H1 (cell line): ENCODE data around the gene MYO1G. TPM values are rescaled to one million over a fixed set of nuclear protein-coding genes. Genes with fewer than 3 reads are reported as not detected.

ENCODE experiments used
- ASH2L ChIP-seq: fragments of 200-600, 300-600 bp; sonication (generic); IDR thresholded peaks from one replicate; pipeline ENCODE4 v1.7.1; 2017; ENCODE audit warnings: low read length
- CHD2 ChIP-seq: IDR thresholded peaks from 2 replicates; pipeline ENCODE4 v1.6.1; 2012; ENCODE audit warnings: low read length, improper control_type of control experiment
- CHD7 ChIP-seq: fragments of 300-600 bp; sonication (generic); IDR thresholded peaks from 2 replicates; pipeline ENCODE4 v1.7.1; 2012; ENCODE audit warnings: low read length, moderate library complexity, mild to moderate bottlenecking, inconsistent platforms; ENCODE audit not compliant: insufficient replicate concordance
- GABPA ChIP-seq: IDR thresholded peaks from 2 replicates; pipeline ENCODE4 v1.6.1; 2011; ENCODE audit warnings: mild to moderate bottlenecking, low read length, moderate library complexity, borderline replicate concordance; ENCODE audit not compliant: insufficient read depth
- KDM4A ChIP-seq: IDR thresholded peaks from one replicate; pipeline ENCODE4 v1.7.1; 2012; ENCODE audit warnings: low read depth, mild to moderate bottlenecking, moderate library complexity, low read length, inconsistent platforms; ENCODE audit not compliant: severe bottlenecking
- KDM5A ChIP-seq: fragments of 200-600 bp; IDR thresholded peaks from 2 replicates; pipeline ENCODE4 v1.7.1; 2012; ENCODE audit warnings: mild to moderate bottlenecking, low read length, inconsistent platforms, mixed read lengths
- MAFK ChIP-seq: IDR thresholded peaks from 2 replicates; pipeline ENCODE4 v1.6.1; 2012; ENCODE audit warnings: low read depth, mild to moderate bottlenecking, improper control_type of control experiment, low read length
- PHF8 ChIP-seq: fragments of 200-600 bp; sonication (generic); conservative IDR thresholded peaks from 2 replicates; pipeline ENCODE4 v1.7.1; 2012; ENCODE audit warnings: low read depth, mild to moderate bottlenecking, inconsistent platforms, low read length, moderate library complexity
- SP2 ChIP-seq: IDR thresholded peaks from 2 replicates; pipeline ENCODE4 v1.6.1; 2012; ENCODE audit warnings: mild to moderate bottlenecking, low read length, inconsistent platforms
- TCF12 ChIP-seq: IDR thresholded peaks from 2 replicates; pipeline ENCODE4 v1.6.1; 2011; ENCODE audit warnings: low read depth, mild to moderate bottlenecking, low read length
- polyA plus RNA-seq, 7 experiments: library from polyadenylated mRNA; depleted of rRNA in 3 of 7; stranded (reverse) in 5 of 7; unstranded in 2 of 7; fragments of >200 nt in 5 of 7; fragments of 200-250 nt in 2 of 7; gene quantifications; 1 replicate in 5 of 7; 2 replicates in 1 of 7; 4 replicates in 1 of 7; pipeline versions ENCODE4 v1.2.1 to v1.2.3, GENCODE V29; 2011 to 2013; ENCODE audit warnings: missing spikeins in 2 of 7, mixed read lengths in 2 of 7
- total RNA-seq: library from RNA; stranded (reverse); fragmentation: NEBNext Ultra II Directional; extraction: Animal tissue kit (Norgen Biotek cat#: 25700); gene quantifications from 2 replicates; pipeline ENCODE4 v1.2.1, GENCODE V29; 2021

Gene MYO1G
- total and polyA plus RNA-seq, 2 of the 8 experiments (the other 6 are each of a cell fraction or from before 2014, with no cell fraction given), result 0.08 to 0.19 TPM

GRCh38 chr7:44978511-44979366, at the start of gene MYO1G (continued):
- TF ChIP-seq CHD7 (no peak), GABPA (no peak), SP2 (no peak), MAFK (no peak), CHD2 (no peak), ASH2L (no peak), TCF12 (no peak), PHF8 (no peak), KDM5A (no peak), KDM4A (no peak)
